ENCODE data around the gene OR9A2. TPM values are rescaled to one million over a fixed set of nuclear protein-coding genes. Genes with fewer than 3 reads are reported as not detected.
"Not testable (repeated sequence)": the region's sequence is repeated elsewhere in the genome, so short reads cannot be mapped to it uniquely, and the experiment has no call there.

OR9A2 gene
- total RNA-seq, 1 donor from 2014 or later, result not detected

DNA sequence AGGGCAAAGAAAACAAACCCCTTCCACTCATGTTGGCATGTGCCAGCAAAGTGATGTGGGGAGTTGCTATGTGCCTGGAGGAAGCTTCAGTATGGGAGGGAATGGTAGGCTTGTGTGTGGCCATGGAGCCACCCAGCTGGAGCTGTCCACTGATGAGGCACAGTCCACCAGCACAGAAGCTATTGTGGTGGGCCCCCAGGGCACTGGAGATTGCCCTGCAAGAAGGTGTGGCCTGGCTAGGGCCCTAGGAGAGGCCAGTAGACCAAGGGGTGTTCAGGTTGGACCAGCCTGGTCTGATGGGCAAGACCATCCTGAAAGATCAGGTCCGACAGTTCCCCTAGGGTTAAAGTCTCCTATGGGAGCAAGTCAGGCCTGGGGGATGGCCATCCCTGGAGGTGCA is 42.6 kb downstream of the OR9A2 start:
- intact Hi-C loops (cut with micrococcal nuclease), result no loop called here
- DNase-seq, result no peak
- no peak for ATAC-seq

DNA sequence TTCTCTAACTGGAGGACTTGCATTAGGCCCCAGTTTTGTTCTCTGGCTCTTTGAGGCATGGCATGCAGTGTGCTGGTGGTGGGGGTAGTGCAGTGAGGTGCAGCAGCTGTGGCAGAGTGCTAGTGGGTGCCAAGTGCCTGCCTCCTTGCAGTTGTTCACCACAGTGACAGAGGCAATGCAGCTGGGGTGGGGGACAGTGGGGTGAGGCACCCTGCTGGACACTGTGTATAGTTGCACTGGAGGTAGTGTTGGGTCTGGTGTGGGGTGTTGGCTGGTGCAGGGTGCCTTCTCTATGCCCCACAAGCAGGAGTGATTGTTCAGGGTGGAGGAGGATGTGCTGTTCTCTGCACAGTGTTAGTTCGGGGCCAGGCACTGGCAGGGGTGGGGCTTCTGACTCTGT is 43.1 kb downstream of the OR9A2 start:
- intact Hi-C loops (cut with micrococcal nuclease), result no loop called here
- DNase-seq, result no peak
- no peak for ATAC-seq

DNA sequence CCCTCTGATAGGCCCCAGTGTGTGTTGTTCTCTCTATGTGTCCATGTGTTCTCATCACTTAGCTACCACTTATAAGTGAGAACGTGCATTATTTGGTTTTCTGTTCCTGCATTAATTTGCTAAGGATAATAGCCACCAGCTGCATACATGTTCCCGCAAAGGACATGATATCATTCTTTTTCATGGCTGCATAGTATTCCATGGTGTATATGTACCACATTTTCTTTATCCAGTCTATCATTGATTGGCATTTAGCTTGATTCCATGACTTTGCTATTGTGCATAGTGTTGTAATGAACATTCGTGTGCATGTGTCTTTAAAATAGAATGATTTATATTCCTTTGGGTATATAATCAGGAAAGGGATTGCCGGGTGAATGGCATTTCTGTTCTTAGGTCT is 48.5 kb downstream of the OR9A2 start:
- DNase-seq; ATAC-seq; intact Hi-C loops (cut with micrococcal nuclease): not testable (repeated sequence)

Other genes with a start within 250 kb of the OR9A2 start
- 3.9 TPM for gene EPHB6, start 172.1 kb downstream of the OR9A2 start, total RNA-seq
- gene TRPV6, start 141.4 kb downstream of the OR9A2 start, total RNA-seq, result 0.05 TPM
- not detected for gene TRPV5, start 93.4 kb downstream of the OR9A2 start, total RNA-seq
- not detected for gene LLCFC1, start 87.6 kb downstream of the OR9A2 start, total RNA-seq
- gene KEL, start 64.8 kb downstream of the OR9A2 start, total RNA-seq, result 0.27 TPM
- not detected for gene OR6V1, start 25.2 kb upstream of the OR9A2 start, total RNA-seq
- not detected for gene PIP, start 104.9 kb upstream of the OR9A2 start, total RNA-seq
- gene TAS2R39, start 156.3 kb upstream of the OR9A2 start, total RNA-seq, result not detected
- gene TAS2R40, start 194.9 kb upstream of the OR9A2 start, total RNA-seq, result not detected
- gene GSTK1, start 236.3 kb upstream of the OR9A2 start, total RNA-seq, result 303 TPM

All from left ventricle myocardium superior (tissue), 1 donor.